Astrocyte (in vitro differentiated cells and primary cell): ENCODE data around the gene TJP1. TPM values are rescaled to one million over a fixed set of nuclear protein-coding genes. Genes with fewer than 3 reads are reported as not detected.

Experiments used
- DNase-seq: peaks from one replicate; pipeline ENCODE4 v3.0.0-alpha.2; 2010; ENCODE audit warnings: low read depth
- FAIRE-seq: peaks from 2 replicates; lab custom pipeline; 2011; peaks lifted over from hg19 to GRCh38; lab: Jason Lieb, UNC
- H2AFZ ChIP-seq: 2 replicates; pipeline ENCODE4 v1.6.0; 2012; ENCODE audit warnings: low read depth, low read length, inconsistent platforms
- H3K27ac ChIP-seq: 2 replicates; pipeline ENCODE4 v1.5.1; 2011; ENCODE audit warnings: low read depth, low read length, inconsistent platforms
- H3K27me3 ChIP-seq: 2 replicates; pipeline ENCODE4 v1.6.0; 2011; ENCODE audit warnings: low read length, inconsistent platforms; ENCODE audit not compliant: insufficient read depth
- H3K36me3 ChIP-seq: 2 replicates; pipeline ENCODE4 v1.5.1; 2011; ENCODE audit warnings: low read length, inconsistent platforms; ENCODE audit not compliant: insufficient read depth
- H3K4me1 ChIP-seq: 2 replicates; pipeline ENCODE4 v1.5.1; 2011; ENCODE audit warnings: low read length, inconsistent platforms; ENCODE audit not compliant: insufficient read depth
- H3K4me2 ChIP-seq: 2 replicates; pipeline ENCODE4 v1.6.0; 2012; ENCODE audit warnings: low read length, inconsistent platforms
- H3K4me3 ChIP-seq: 2 replicates; pipeline ENCODE4 v1.5.1; 2011; ENCODE audit warnings: low read depth, mild to moderate bottlenecking, low read length, inconsistent platforms; ENCODE audit not compliant: insufficient read depth
- H3K79me2 ChIP-seq: 2 replicates; pipeline ENCODE4 v1.6.0; 2012; ENCODE audit warnings: mild to moderate bottlenecking, low read length, inconsistent platforms; ENCODE audit not compliant: insufficient read depth
- H3K9ac ChIP-seq: 2 replicates; pipeline ENCODE4 v1.6.0; 2012; ENCODE audit warnings: mild to moderate bottlenecking, low read length, inconsistent platforms
- H3K9me3 ChIP-seq: 2 replicates; pipeline ENCODE4 v1.5.1; 2012; ENCODE audit warnings: low read depth, mild to moderate bottlenecking, low read length, inconsistent platforms; ENCODE audit not compliant: insufficient read depth
- H4K20me1 ChIP-seq: 2 replicates; pipeline ENCODE4 v1.6.0; 2012; ENCODE audit warnings: low read length, inconsistent platforms; ENCODE audit not compliant: insufficient read depth
- H3K27ac Mint-ChIP-seq: one replicate; pipeline ENCODE4 v1.8.0; 2021; ENCODE audit warnings: mild to moderate bottlenecking, mixed read lengths; ENCODE audit not compliant: unreplicated experiment
- H3K27me3 Mint-ChIP-seq: one replicate; pipeline ENCODE4 v1.8.0; 2021; ENCODE audit warnings: low read depth, mixed read lengths; ENCODE audit not compliant: unreplicated experiment
- H3K36me3 Mint-ChIP-seq: one replicate; pipeline ENCODE4 v1.8.0; 2021; ENCODE audit warnings: low read depth, mixed read lengths; ENCODE audit not compliant: unreplicated experiment
- H3K4me1 Mint-ChIP-seq: one replicate; pipeline ENCODE4 v1.8.0; 2021; ENCODE audit warnings: low read depth, mixed read lengths; ENCODE audit not compliant: unreplicated experiment
- H3K4me3 Mint-ChIP-seq: one replicate; pipeline ENCODE4 v1.8.0; 2021; ENCODE audit warnings: mild to moderate bottlenecking, moderate library complexity, mixed read lengths; ENCODE audit not compliant: unreplicated experiment
- H3K9me3 Mint-ChIP-seq: one replicate; pipeline ENCODE4 v1.8.0; 2021; ENCODE audit warnings: mild to moderate bottlenecking, mixed read lengths; ENCODE audit not compliant: unreplicated experiment
- CTCF ChIP-seq: IDR thresholded peaks from 2 replicates; pipeline ENCODE4 v1.5.1; 2011; ENCODE audit warnings: low read depth, mild to moderate bottlenecking, inconsistent platforms, low read length, moderate library complexity; ENCODE audit not compliant: insufficient read depth
- EZH2 ChIP-seq: IDR thresholded peaks from 2 replicates; pipeline ENCODE4 v1.6.1; 2012; ENCODE audit warnings: mild to moderate bottlenecking, low read length, inconsistent platforms; ENCODE audit not compliant: insufficient read depth
- total RNA-seq: library from RNA; stranded (reverse); gene quantifications from 2 replicates; pipeline ENCODE4 v1.2.1, GENCODE V29; 2021

The TJP1 gene
- total RNA-seq, 1 donor from 2014 or later = 137 TPM

- H3K9ac ChIP-seq = no peak overlapping the region
- no peaks in the 10 kb centered on the region for H3K9me3 ChIP-seq
- no peak overlapping the region for H3K4me3 ChIP-seq
- H3K36me3 ChIP-seq = no peaks in the 10 kb centered on the region
- Mint-ChIP-seq H3K27ac (no peak overlapping the region), H3K36me3 (peaks cover 2% of the 10 kb centered on the region), H3K9me3 (peaks cover 3% of the 10 kb centered on the region), H3K27me3 (no peaks in the 10 kb centered on the region), H3K4me1 (peaks cover 11% of the 10 kb centered on the region), H3K4me3 (no peak overlapping the region)
- no peaks in the 10 kb centered on the region for H3K79me2 ChIP-seq
- no peak overlapping the region for H2AFZ ChIP-seq
- no peaks in the 10 kb centered on the region for H4K20me1 ChIP-seq
- no peak overlapping the region for H3K4me2 ChIP-seq
- FAIRE-seq = no peak
- no peaks in the 10 kb centered on the region for H3K27me3 ChIP-seq
- no peak overlapping the region for H3K27ac ChIP-seq
- peaks cover 22% of the 10 kb centered on the region for H3K4me1 ChIP-seq
- DNase-seq = no peak
- TF ChIP-seq EZH2 (no peak), CTCF (no peak)
Observed at GRCh38 chr15:29681946-29682345, 140.3 kb downstream of the TJP1 start.

GRCh38 chr15:29681166-29681845 is 141.0 kb downstream of the TJP1 start:
- no peak for DNase-seq
- Histone ChIP-seq H2AFZ (no peak overlapping the region), H3K4me1 (peaks cover 26% of the 10 kb centered on the region), H3K79me2 (no peaks in the 10 kb centered on the region), H3K9ac (no peak overlapping the region), H3K9me3 (no peaks in the 10 kb centered on the region), H3K4me3 (no peak overlapping the region), H3K4me2 (no peak overlapping the region), H4K20me1 (no peaks in the 10 kb centered on the region), H3K36me3 (no peaks in the 10 kb centered on the region), H3K27ac (no peak overlapping the region), H3K27me3 (no peaks in the 10 kb centered on the region)
- no peak for FAIRE-seq
- Mint-ChIP-seq H3K27me3 (no peaks in the 10 kb centered on the region), H3K36me3 (peaks cover 2% of the 10 kb centered on the region), H3K27ac (no peak overlapping the region), H3K4me1 (peaks cover 15% of the 10 kb centered on the region), H3K4me3 (no peak overlapping the region), H3K9me3 (peaks cover 3% of the 10 kb centered on the region)
- TF ChIP-seq CTCF (no peak), EZH2 (no peak)

GRCh38 chr15:29680465-29681165 is 141.7 kb downstream of the TJP1 start:
- no peak for FAIRE-seq
- no peak overlapping the region for H3K9ac ChIP-seq
- no peak overlapping the region for H3K27ac Mint-ChIP-seq
- H4K20me1 ChIP-seq = no peaks in the 10 kb centered on the region
- no peak overlapping the region for H3K4me3 ChIP-seq
- peaks cover 2% of the 10 kb centered on the region for H3K36me3 Mint-ChIP-seq
- H3K4me3 Mint-ChIP-seq = no peak overlapping the region
- H3K4me1 ChIP-seq = peaks cover 24% of the 10 kb centered on the region
- H3K27ac ChIP-seq = no peak overlapping the region
- no peaks in the 10 kb centered on the region for H3K9me3 ChIP-seq
- peaks cover 15% of the 10 kb centered on the region for H3K4me1 Mint-ChIP-seq
- H3K9me3 Mint-ChIP-seq = peaks cover 3% of the 10 kb centered on the region
- H3K27me3 Mint-ChIP-seq = no peaks in the 10 kb centered on the region
- peaks cover 1% of the 10 kb centered on the region for H3K79me2 ChIP-seq
- no peak overlapping the region for H2AFZ ChIP-seq
- H3K27me3 ChIP-seq = no peaks in the 10 kb centered on the region
- no peak for DNase-seq
- TF ChIP-seq CTCF = no peak
- TF ChIP-seq EZH2 = no peak
- H3K36me3 ChIP-seq = no peaks in the 10 kb centered on the region
- no peak overlapping the region for H3K4me2 ChIP-seq
